ENCODE measurements around the gene ARHGAP22.

The ARHGAP22 gene

DNA sequence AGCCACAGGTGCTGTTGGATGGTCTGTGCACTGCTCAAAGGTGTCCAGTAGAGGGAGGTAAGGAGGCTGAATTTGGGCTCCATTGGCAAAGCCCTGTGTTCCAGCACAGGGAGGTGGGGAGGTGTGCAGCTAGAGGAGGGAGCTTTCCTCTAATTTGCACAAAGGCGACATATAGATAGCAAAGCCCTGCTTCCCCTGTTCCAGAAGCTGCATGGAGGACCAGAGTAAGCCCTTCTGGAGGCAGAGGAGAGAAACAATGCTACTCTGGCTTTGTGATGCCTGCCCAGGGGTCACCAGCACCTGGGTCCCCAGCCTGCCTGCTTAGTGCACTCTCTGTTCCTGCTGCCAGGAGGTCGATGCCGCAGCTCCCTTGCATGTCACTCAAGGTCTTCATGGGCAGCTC lies 3.4 kb upstream of the ARHGAP22 start:
- Mint-ChIP-seq H3K36me3 (peaks cover 4 to 13% of the 10 kb centered on the region in 2 donors), H3K27me3 (peaks cover 32 to 43% of the 10 kb centered on the region in 2 donors), H3K27ac (no peak overlapping the region), H3K9me3 (no peaks in the 10 kb centered on the region), H3K4me3 (no peak overlapping the region), H3K4me1 (peaks cover 42 to 63% of the 10 kb centered on the region in 2 donors)
- ATAC-seq (replicated peaks) (peak; percentile 69 to 75), DNase-seq (peak; percentile 35)

GRCh38 chr10:48607356-48608278 lies 2.7 kb upstream of the ARHGAP22 start:
- H3K27me3 Mint-ChIP-seq, result peaks cover 30 to 37% of the 10 kb centered on the region in 2 donors
- H3K4me1 Mint-ChIP-seq, result peaks cover 42 to 67% of the 10 kb centered on the region in 2 donors
- no peak for ATAC-seq (replicated peaks)

GRCh38 chr10:48606530-48607355 lies 1.9 kb upstream of the ARHGAP22 start:
- H3K4me3 Mint-ChIP-seq, result no peak overlapping the region
- no peaks in the 10 kb centered on the region for H3K9me3 Mint-ChIP-seq
- H3K27ac Mint-ChIP-seq, result peak overlapping the region; percentile 9
- H3K36me3 Mint-ChIP-seq, result peaks cover 4 to 11% of the 10 kb centered on the region in 2 donors
- DNase-seq (no peak), ATAC-seq (replicated peaks) (no peak)
- peaks cover 39 to 74% of the 10 kb centered on the region in 2 donors for H3K4me1 Mint-ChIP-seq
- H3K27me3 Mint-ChIP-seq, result peaks cover 24 to 29% of the 10 kb centered on the region in 2 donors

More at GRCh38 chr10:48607356-48608278, 2.7 kb upstream of the ARHGAP22 start:
- H3K27ac Mint-ChIP-seq, result no peak overlapping the region
- DNase-seq, result no peak
- H3K9me3 Mint-ChIP-seq, result no peaks in the 10 kb centered on the region
- peaks cover 4 to 13% of the 10 kb centered on the region in 2 donors for H3K36me3 Mint-ChIP-seq
- no peak overlapping the region for H3K4me3 Mint-ChIP-seq

GRCh38 chr10:48605786-48606529 lies 1.1 kb upstream of the ARHGAP22 start:
- H3K36me3 Mint-ChIP-seq, result peaks cover 4 to 11% of the 10 kb centered on the region in 2 donors
- H3K27ac Mint-ChIP-seq, result no peak overlapping the region
- peak overlapping the region; percentile 19 to 91 for H3K4me3 Mint-ChIP-seq
- H3K4me1 Mint-ChIP-seq, result peaks cover 41 to 76% of the 10 kb centered on the region in 2 donors
- no peaks in the 10 kb centered on the region for H3K9me3 Mint-ChIP-seq
- DNase-seq, result no peak
- H3K27me3 Mint-ChIP-seq, result peaks cover 23 to 24% of the 10 kb centered on the region in 2 donors
- ATAC-seq (replicated peaks), result no peak

DNA sequence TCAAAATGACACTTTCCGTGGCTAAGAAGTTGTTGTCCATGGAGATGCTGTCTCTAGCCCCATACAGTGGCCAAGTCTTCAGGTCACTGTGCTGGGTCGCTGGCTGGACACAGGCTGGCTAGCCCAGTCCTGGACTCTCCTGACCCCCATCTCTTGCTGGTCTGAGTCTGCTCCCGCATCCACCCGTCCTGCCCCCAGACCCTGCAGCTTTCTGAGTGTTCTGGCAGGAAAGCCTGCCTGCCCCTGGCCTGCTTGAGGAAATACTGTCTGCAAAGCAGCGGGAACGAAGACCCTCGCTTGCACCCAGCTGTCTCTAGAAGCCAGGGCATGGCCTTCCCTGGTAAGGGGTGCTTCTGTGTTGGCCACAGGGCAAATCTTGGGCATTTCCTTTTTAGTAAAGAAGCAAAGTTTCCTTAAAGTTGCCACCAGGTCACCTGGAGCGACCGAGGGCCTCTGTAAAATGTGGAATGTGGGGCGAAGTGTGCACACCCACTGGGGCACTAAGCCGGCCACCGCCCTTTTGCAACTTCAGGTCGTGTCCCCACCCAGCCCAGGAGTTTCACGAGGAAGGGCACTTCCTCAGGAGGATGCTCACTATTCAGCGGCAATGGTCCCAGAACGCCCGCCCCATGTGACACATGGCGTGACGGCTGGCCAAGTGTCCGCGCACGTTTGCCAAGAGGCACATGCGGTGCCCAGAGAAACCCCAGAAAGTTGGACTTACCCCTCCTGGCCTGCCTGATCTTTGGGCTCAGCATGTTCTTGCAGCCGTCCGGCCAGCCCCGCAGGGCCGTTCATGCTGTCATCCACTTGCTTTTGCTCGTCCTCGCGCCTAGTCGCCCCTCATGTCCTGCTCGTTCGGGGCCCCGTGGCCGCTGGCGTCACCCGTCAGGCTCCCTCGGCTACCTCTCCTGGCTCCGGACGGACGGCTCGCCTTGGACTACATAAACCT lies 558 bp downstream of the ARHGAP22 start:
- peak; percentile 9 for DNase-seq
- Mint-ChIP-seq H3K36me3 (peaks cover 4 to 11% of the 10 kb centered on the region in 2 donors), H3K27ac (peak overlapping the region; percentile 85), H3K4me3 (peak overlapping the region; percentile 87 to 91), H3K4me1 (peaks cover 40 to 67% of the 10 kb centered on the region in 2 donors), H3K9me3 (no peaks in the 10 kb centered on the region), H3K27me3 (peaks cover 20 to 23% of the 10 kb centered on the region in 2 donors)
- ATAC-seq (replicated peaks), result peak; percentile 32 to 35

- no peak overlapping the region for H3K27ac Mint-ChIP-seq
- no peak for ATAC-seq (replicated peaks)
- H3K4me1 Mint-ChIP-seq, result peaks cover 44 to 70% of the 10 kb centered on the region in 2 donors
- peaks cover 7 to 11% of the 10 kb centered on the region in 2 donors for H3K36me3 Mint-ChIP-seq
- DNase-seq, result no peak
- H3K27me3 Mint-ChIP-seq, result peaks cover 23% of the 10 kb centered on the region in 2 donors
- no peaks in the 10 kb centered on the region for H3K9me3 Mint-ChIP-seq
- H3K4me3 Mint-ChIP-seq, result peak overlapping the region; percentile 87 to 91
Observed at GRCh38 chr10:48603421-48604038, 1.3 kb downstream of the ARHGAP22 start.

- DNase-seq, result no peak
- Mint-ChIP-seq H3K4me1 (peaks cover 42 to 68% of the 10 kb centered on the region in 2 donors), H3K27ac (no peak overlapping the region), H3K36me3 (peaks cover 7 to 11% of the 10 kb centered on the region in 2 donors), H3K9me3 (no peaks in the 10 kb centered on the region), H3K4me3 (peak overlapping the region; percentile 5 to 26), H3K27me3 (peaks cover 23 to 24% of the 10 kb centered on the region in 2 donors)
- no peak for ATAC-seq (replicated peaks)
Observed at GRCh38 chr10:48602401-48603135, 2.3 kb downstream of the ARHGAP22 start.

DNA sequence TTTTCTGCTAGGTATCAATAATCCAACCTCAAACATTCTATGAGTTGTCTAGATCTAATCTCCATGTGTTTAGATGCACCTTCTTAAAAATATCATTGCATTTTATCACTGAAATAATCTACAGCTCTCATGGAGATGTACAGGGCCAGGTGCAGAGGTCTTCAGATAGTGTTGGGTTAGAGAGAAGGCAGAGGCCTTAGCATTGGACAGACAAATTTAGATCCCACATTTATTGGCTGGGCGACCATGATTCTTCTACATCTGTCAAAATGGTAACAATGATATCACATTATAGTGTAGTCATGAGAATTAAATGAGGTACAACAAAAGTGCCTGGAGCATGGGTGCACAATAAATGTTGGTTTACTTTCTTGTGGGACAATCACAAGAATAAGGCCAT lies 3.1 kb downstream of the ARHGAP22 start:
- no peaks in the 10 kb centered on the region for H3K9me3 Mint-ChIP-seq
- no peak overlapping the region for H3K27ac Mint-ChIP-seq
- peaks cover 17 to 29% of the 10 kb centered on the region in 2 donors for H3K27me3 Mint-ChIP-seq
- no peak for DNase-seq
- peaks cover 10 to 16% of the 10 kb centered on the region in 2 donors for H3K36me3 Mint-ChIP-seq
- peaks cover 44 to 61% of the 10 kb centered on the region in 2 donors for H3K4me1 Mint-ChIP-seq
- no peak for ATAC-seq (replicated peaks)
- H3K4me3 Mint-ChIP-seq, result no peak overlapping the region

- Mint-ChIP-seq H3K27me3 (peaks cover 8 to 23% of the 10 kb centered on the region in 2 donors), H3K27ac (no peak overlapping the region), H3K36me3 (peaks cover 13 to 19% of the 10 kb centered on the region in 2 donors), H3K4me3 (no peak overlapping the region), H3K9me3 (no peaks in the 10 kb centered on the region), H3K4me1 (peaks cover 36 to 52% of the 10 kb centered on the region in 2 donors)
- ATAC-seq (replicated peaks) (no peak), DNase-seq (no peak)
Observed at GRCh38 chr10:48600645-48601505, 4.0 kb downstream of the ARHGAP22 start.

DNA sequence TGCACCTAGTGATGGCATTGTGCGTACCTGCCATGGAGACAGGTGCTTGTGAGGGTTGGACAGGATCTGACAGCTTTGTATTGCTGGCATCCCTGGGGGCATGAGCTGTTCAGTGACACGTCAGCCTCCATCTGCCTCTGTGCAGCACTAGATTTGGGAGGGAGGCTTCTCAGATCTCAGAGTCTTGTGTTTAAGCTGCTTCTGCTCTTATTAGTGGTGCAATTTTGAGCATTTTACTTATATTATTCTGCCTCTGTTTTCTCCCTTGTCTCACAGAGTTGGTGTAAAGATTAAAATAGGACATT lies 5.1 kb downstream of the ARHGAP22 start:
- Mint-ChIP-seq H3K4me1 (peaks cover 31 to 47% of the 10 kb centered on the region in 2 donors), H3K27me3 (peaks cover 4 to 20% of the 10 kb centered on the region in 2 donors), H3K4me3 (no peak overlapping the region), H3K27ac (peak overlapping the region; percentile 57), H3K9me3 (no peaks in the 10 kb centered on the region), H3K36me3 (peaks cover 13 to 19% of the 10 kb centered on the region in 2 donors)
- no peak for ATAC-seq (replicated peaks)
- no peak for DNase-seq

- ATAC-seq (replicated peaks) (no peak), DNase-seq (no peak)
- peaks cover 12 to 19% of the 10 kb centered on the region in 2 donors for H3K36me3 Mint-ChIP-seq
- H3K27me3 Mint-ChIP-seq, result peaks cover 4 to 19% of the 10 kb centered on the region in 2 donors
- H3K4me1 Mint-ChIP-seq, result peaks cover 27 to 45% of the 10 kb centered on the region in 2 donors
- no peaks in the 10 kb centered on the region for H3K9me3 Mint-ChIP-seq
- H3K4me3 Mint-ChIP-seq, result no peak overlapping the region
- H3K27ac Mint-ChIP-seq, result peak overlapping the region; percentile 57
Observed at GRCh38 chr10:48598936-48599829, 5.7 kb downstream of the ARHGAP22 start.

Data from stimulated activated naive B cell treated with anti-CD40 and anti-IgM and Interleukin-4, amounts not matched to agents 10 μg/mL and 1 μg/mL and 100 μg/mL, for 72 hours (primary cell).